Ascending aorta (tissue), 2 donors: ENCODE data around the gene ZNF212. TPM values are rescaled to one million over a fixed set of nuclear protein-coding genes. Genes with fewer than 3 reads are reported as not detected.
"Not testable (repeated sequence)": the region's sequence is repeated elsewhere in the genome, so short reads cannot be mapped to it uniquely, and the experiment has no call there.

Source experiments
- DNase-seq, 2 donors: peaks; one replicate each; pipeline ENCODE4 v3.0.0-alpha.2; 2019; ENCODE audit warnings: low spot score in 2 of 2
- H3K27ac ChIP-seq, 2 donors: fragments of 200-600 bp; sonication (generic); one replicate each; pipeline ENCODE4 v1.5.1; 2016 to 2017; ENCODE audit warnings: mild to moderate bottlenecking in 1 of 2
- H3K27me3 ChIP-seq: fragments of 200-600 bp; sonication (generic); one replicate; pipeline ENCODE4 v1.5.1; 2017
- H3K36me3 ChIP-seq, 2 donors: fragments of 200-600 bp; sonication (generic); one replicate each; pipeline ENCODE4 v1.5.1; 2016
- H3K4me1 ChIP-seq, 2 donors: fragments of 200-600 bp; sonication (generic); one replicate each; pipeline ENCODE4 v1.5.1; 2016 to 2017; ENCODE audit warnings: mild to moderate bottlenecking in 1 of 2
- H3K4me3 ChIP-seq, 2 donors: fragments of 200-600 bp; sonication (generic); one replicate each; pipeline ENCODE4 v1.5.1; 2016 to 2017; ENCODE audit warnings: mild to moderate bottlenecking in 1 of 2
- H3K9me3 ChIP-seq, 2 donors: fragments of 200-600 bp; sonication (generic); one replicate each; pipeline ENCODE4 v1.5.1; 2016
- CTCF ChIP-seq, 3 experiments: fragments of 200-600 bp in 2 of 3; fragments of 450-650 bp in 1 of 3; sonication (generic) in 2 of 3; IDR thresholded peaks; one replicate each; pipeline ENCODE4 v1.5.1; 2016 to 2019; ENCODE audit warnings: antibody characterized with exemption in 3 of 3, mild to moderate bottlenecking in 1 of 3, moderate library complexity in 1 of 3
- intact Hi-C: fragments of 100-400 bp; cut with DNase I; formaldehyde crosslinking; loops from one replicate; pipeline ENCODE4 v1.15.1; 2023
- total RNA-seq: library from RNA; depleted of rRNA; stranded (reverse); fragments of >200 nt; gene quantifications from one replicate; pipeline ENCODE4 v1.1.0, GENCODE V29; 2016

ZNF212 gene
- total RNA-seq, 1 donor from 2014 or later = 5.2 TPM

- H3K36me3 ChIP-seq = no peaks in the 10 kb centered on the region
- H3K27me3 ChIP-seq = no peaks in the 10 kb centered on the region
- peaks cover 6 to 12% of the 10 kb centered on the region in 2 donors for H3K4me1 ChIP-seq
- TF ChIP-seq CTCF (IDR thresholded peaks at IDR 0.05) = no peak
- H3K4me3 ChIP-seq = peak overlapping the region; percentile 84 to 95
- intact Hi-C loops = no loop called here
- DNase-seq = no peak
- no peak overlapping the region for H3K27ac ChIP-seq
- H3K9me3 ChIP-seq = no peaks in the 10 kb centered on the region
Observed at GRCh38 chr7:149240637-149241036, 1.2 kb downstream of the ZNF212 start.

- Histone ChIP-seq H3K4me3 (no peak overlapping the region), H3K27me3 (no peaks in the 10 kb centered on the region), H3K9me3 (no peaks in the 10 kb centered on the region), H3K36me3 (no peaks in the 10 kb centered on the region), H3K27ac (no peak overlapping the region), H3K4me1 (peaks cover 6 to 12% of the 10 kb centered on the region in 2 donors)
- DNase-seq = no peak
- intact Hi-C loops = no loop called here
- TF ChIP-seq CTCF (IDR thresholded peaks at IDR 0.05) = no peak
Observed at GRCh38 chr7:149241696-149242095, 2.2 kb downstream of the ZNF212 start.

GRCh38 chr7:149245244-149245643 is 5.8 kb downstream of the ZNF212 start:
- TF ChIP-seq CTCF (IDR thresholded peaks at IDR 0.05) = no peak
- DNase-seq = no peak
- intact Hi-C loops = no loop called here
- H3K4me1 ChIP-seq = peaks cover 6 to 10% of the 10 kb centered on the region in 2 donors
- H3K36me3 ChIP-seq = peaks cover 0 to 2% of the 10 kb centered on the region in 2 donors
- H3K27ac ChIP-seq = no peak overlapping the region
- H3K27me3 ChIP-seq = no peaks in the 10 kb centered on the region
- no peaks in the 10 kb centered on the region for H3K9me3 ChIP-seq
- no peak overlapping the region for H3K4me3 ChIP-seq

- Histone ChIP-seq H3K4me1 (peaks cover 4 to 5% of the 10 kb centered on the region in 2 donors), H3K27me3 (no peaks in the 10 kb centered on the region), H3K27ac (no peak overlapping the region), H3K4me3 (no peak overlapping the region), H3K9me3 (no peaks in the 10 kb centered on the region), H3K36me3 (peaks cover 4 to 7% of the 10 kb centered on the region in 2 donors)
- DNase-seq = no peak
- intact Hi-C loops = no loop called here
- no peak for TF ChIP-seq CTCF (IDR thresholded peaks at IDR 0.05)
Observed at GRCh38 chr7:149245744-149246143, 6.3 kb downstream of the ZNF212 start.

GRCh38 chr7:149248777-149249176 is 9.3 kb downstream of the ZNF212 start:
- Histone ChIP-seq H3K4me3 (no peak overlapping the region), H3K9me3 (no peaks in the 10 kb centered on the region), H3K27ac (no peak overlapping the region), H3K4me1 (no peaks in the 10 kb centered on the region), H3K27me3 (no peaks in the 10 kb centered on the region), H3K36me3 (peaks cover 25 to 37% of the 10 kb centered on the region in 2 donors)
- TF ChIP-seq CTCF (IDR thresholded peaks at IDR 0.05) = no peak
- no peak for DNase-seq
- intact Hi-C loops = no loop called here

- H3K27me3 ChIP-seq, intact Hi-C loops, H3K4me1 ChIP-seq, H3K4me3 ChIP-seq, DNase-seq, H3K9me3 ChIP-seq, H3K27ac ChIP-seq: not testable (repeated sequence)
- H3K36me3 ChIP-seq = peaks cover 38 to 50% of the 10 kb centered on the region in 2 donors
Observed at GRCh38 chr7:149250151-149250550, 10.7 kb downstream of the ZNF212 start.

GRCh38 chr7:149251518-149251917 is 12.1 kb downstream of the ZNF212 start:
- H3K27me3 ChIP-seq, intact Hi-C loops, H3K4me3 ChIP-seq, H3K27ac ChIP-seq, H3K9me3 ChIP-seq, H3K4me1 ChIP-seq, DNase-seq: not testable (repeated sequence)
- H3K36me3 ChIP-seq = peaks cover 38 to 61% of the 10 kb centered on the region in 2 donors
